GM20000 (cell line): Measurements from ENCODE around the gene FBXO28.

Experiments
- DNase-seq: peaks from one replicate; pipeline ENCODE4 v3.0.0; 2012; ENCODE audit warnings: low spot score
- TF ChIP-seq, protein P1 (sequence below): IDR thresholded peaks from 2 replicates; pipeline ENCODE4 v1.5.1; 2012; ENCODE audit warnings: mild to moderate bottlenecking, control low read depth; ENCODE audit errors: extremely low read depth, missing control alignments

The FBXO28 gene

DNA sequence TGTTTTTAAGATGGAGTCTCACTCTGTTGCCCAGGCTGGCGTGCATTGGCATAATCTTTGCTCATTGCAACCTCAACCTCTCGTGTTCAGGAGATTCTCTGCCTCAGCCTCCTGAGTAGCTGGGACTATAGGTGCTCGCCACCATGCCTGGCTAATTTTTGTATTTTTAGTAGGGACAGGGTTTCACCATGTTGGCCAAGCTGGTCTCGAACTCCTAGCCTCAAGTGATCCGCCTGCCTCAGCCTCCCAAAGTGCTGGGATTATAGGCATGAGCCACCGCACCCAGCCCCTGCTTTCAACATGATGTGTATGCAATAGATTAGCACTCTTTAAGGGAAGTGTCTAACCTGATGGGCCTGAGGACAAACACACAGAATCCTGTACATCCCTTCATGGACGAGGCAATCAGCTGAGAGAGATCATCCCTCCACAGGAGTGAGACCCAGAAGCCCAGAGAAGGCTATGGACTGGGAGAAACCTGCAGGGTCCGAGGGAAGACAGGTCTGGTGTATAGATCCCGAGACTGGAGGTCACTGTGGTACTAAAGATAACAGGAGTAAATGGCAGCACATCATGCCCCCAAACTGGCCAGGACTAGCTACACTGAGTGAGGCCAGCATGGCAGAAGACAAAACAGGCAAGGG lies 63.6 kb downstream of the FBXO28 start:
- DNase-seq: no peak
- TF ChIP-seq, protein P1, sequence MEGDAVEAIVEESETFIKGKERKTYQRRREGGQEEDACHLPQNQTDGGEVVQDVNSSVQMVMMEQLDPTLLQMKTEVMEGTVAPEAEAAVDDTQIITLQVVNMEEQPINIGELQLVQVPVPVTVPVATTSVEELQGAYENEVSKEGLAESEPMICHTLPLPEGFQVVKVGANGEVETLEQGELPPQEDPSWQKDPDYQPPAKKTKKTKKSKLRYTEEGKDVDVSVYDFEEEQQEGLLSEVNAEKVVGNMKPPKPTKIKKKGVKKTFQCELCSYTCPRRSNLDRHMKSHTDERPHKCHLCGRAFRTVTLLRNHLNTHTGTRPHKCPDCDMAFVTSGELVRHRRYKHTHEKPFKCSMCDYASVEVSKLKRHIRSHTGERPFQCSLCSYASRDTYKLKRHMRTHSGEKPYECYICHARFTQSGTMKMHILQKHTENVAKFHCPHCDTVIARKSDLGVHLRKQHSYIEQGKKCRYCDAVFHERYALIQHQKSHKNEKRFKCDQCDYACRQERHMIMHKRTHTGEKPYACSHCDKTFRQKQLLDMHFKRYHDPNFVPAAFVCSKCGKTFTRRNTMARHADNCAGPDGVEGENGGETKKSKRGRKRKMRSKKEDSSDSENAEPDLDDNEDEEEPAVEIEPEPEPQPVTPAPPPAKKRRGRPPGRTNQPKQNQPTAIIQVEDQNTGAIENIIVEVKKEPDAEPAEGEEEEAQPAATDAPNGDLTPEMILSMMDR: no peak

DNA sequence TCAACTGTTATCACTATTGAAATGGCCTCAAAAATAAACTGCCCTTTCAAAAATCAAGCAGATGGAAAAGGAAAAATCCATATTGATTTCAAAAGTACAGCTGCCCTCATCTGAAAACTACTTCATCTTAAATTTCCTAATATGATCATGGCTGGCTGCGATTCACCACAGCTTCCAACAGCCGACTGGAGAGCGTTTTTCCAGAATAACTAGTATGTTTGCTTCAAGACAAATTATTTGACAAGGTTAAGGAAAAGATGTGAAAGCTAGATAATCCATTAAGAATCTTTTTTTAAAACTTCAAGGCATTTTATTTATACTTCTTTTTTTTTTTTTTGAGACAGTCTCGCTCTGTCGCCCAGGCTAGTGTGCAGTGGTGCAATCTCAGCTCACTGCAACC lies 65.0 kb downstream of the FBXO28 start:
- TF ChIP-seq, protein P1: no peak
- no peak for DNase-seq

DNA sequence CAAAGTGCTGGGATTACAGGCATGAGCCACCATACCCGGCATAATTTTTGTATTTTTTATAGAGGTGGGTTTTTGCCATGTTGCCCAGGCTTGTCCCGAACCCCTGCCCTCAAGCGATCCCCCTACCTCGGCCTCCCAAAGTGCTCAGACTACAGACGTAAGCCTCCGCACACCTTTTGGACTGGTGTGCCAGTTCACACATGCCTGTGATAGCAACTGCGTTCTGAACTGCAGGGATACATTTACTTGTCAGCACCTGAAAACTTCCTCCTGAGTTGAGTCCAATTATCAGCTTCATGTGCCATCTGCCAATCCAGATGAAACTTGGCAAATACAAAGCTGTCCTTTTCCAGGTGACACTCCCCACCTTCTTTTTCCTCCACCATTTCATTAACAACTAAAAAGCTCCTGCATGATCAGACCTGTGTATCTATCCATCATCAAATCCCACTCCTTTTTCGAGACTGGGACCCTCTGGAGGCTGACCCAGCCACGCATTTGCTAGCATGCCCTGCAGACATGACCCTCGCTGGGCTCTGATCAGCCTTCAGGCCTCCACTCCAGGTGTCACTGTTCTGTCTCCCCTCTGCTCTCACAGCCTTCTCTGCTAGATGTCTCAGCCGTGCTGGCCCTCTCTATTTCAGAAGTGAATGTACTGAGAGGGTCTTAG lies 67.0 kb downstream of the FBXO28 start:
- TF ChIP-seq, protein P1: no peak
- DNase-seq: no peak

DNA sequence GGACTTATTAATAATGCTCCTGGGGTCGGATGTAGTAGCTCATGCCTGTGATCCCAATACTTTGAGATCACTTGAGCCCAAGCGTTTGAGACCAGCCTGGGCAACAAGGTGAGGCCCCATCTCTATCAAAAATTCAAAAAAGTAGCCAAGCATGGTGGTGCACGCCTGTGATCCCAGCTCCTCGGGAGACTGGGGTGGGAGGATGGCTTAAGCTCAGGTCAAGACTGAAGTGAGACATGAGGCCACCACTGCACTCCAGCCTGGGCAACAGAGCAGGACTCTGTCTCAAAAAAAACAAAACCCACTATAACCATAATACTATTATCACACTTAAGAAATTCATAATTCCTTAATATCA lies 67.5 kb downstream of the FBXO28 start:
- TF ChIP-seq, protein P1: no peak
- DNase-seq: no peak

DNA sequence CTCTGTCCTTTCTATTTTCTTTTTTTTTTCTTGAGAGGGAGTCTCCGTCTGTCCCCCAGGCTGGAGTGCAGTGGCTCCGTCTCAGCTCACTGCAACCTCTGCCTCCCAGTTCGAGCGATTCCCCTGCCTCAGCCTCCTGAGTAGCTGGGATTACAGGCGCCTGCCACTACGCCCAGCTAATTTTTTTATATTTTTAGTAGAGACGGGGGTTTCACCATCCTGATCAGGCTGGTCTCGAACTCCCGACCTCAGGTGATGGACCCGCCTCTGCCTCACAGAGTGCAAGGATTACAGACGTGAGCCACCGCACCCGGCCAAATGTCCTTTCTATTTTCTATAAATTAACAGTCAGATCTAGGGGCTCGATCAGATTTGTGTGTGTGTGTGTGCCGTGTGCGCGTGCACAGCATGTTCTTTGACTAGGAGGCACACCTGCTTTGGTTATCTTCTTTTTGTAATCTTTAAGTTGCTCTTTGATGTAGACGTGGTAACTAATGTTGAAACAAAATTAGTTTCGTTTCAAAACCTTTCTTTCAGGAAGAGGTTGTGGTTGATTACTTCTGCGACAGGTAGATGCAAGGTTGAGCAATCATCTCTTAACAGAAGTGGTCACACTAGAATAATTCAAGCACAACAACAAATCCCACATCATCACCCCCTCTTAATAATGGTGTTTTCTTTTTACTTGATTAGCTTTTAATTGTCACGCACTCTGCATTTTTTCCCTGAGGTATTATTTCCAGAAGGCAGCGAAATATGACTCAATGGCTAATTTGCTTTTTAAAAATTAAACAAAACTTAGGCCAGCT lies 68.3 kb downstream of the FBXO28 start:
- TF ChIP-seq, protein P1: no peak
- DNase-seq: peak; percentile 85

DNA sequence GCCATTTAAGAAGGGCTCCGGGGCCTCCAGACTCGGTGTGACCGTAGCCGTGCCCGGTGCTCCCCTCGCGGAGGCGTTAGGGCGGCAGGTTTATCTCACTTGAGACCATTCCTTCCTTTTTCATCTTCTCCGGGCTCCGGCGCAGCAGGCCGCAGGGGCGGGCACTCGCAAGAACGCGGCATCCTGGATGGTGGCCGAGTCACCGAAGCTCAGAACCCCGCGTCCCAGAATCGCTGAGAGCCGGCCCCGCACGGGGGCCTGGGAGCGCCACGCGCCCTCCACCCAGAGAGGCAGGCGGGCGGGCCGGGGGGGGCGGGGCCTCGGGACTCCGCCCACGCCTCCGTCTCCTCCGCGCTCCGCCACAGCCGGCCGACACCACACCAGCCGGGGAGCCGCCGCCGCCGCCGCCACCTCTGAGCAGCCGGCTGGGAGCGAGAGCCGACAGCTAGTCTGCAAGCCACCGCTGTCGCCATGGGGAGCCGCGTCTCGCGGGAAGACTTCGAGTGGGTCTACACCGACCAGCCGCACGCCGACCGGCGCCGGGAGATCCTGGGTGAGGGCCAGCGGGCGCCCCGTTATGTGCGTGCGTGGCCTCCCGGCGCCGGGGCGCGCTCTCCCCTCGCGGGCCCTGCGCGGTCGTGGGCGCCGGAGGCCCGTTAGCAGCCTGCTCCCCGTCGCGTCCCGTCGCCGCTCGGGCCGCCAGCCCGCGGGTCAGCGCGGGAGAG lies 69.1 kb downstream of the FBXO28 start, which contains the start of gene DEGS1:
DEGS1 (plus strand) TSS at position 375 of the 725 bp plus-strand sequence; CDS start at position 472, 97 bp downstream.
- TF ChIP-seq, protein P1: no peak
- peak; percentile 96 for DNase-seq
